Activated CD4-positive, CD25-positive, alpha-beta regulatory T cell treated with anti-CD3 and anti-CD28 coated beads, Interleukin-2, amount 50 U/mL, for 72 hours (primary cell): ENCODE measurements around the gene ALCAM.
"Not testable (repeated sequence)": the region's sequence is repeated elsewhere in the genome, so short reads cannot be mapped to it uniquely, and the experiment has no call there.

ENCODE experiments used
- DNase-seq: peaks from one replicate; pipeline ENCODE4 v3.0.0; 2021

The ALCAM gene

DNA sequence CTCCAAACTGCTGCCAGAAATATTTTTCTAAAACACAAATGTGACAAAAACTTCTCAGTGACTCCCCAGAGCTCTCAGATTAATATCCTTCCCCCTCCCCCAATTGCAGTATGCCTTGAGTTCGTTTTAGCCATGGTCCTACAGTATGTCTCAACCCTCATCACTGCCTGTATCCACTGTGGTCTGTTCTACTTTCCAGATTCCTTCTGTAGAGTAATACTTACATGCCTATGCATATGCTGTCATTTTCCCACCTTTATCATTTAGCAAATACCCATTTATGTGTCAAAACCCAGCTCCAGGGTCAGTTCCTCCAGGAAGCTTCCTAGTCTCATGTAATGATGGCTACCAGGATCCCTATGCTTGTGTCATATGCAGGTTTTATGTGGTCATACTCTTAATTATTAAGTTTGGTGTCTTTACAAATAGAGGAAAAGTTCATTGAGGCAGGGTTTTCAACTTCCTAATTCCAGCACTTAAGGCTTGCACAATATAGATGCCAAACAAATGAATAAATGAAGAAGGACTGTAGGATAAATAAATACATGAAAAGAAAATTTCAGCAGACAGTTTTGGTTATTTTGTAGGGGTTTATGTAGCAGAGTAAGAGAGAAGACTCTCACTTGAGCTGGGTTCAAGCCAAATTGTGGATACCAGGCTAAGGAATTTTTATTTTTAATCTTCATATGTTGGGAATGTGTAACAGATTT is 170.8 kb downstream of the ALCAM start:
- no peak for DNase-seq

DNA sequence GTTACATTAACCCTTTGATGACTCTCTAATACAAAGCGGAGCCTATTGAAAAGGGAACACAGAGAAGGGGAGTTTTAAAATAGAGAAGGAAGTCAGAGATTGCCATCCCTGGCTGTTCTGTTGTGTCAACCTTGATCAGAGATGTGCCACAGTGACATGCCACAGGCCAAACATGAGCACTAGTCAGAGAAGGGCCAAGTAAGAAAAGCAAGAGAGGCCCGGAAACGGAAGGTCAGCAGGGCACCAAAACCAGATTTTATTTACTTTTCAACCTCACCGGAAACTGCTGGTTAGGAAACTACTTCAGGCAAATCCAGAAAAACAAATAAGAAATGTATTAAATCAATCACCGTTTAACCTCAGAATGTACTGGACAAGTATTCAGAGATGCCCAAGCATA is 171.8 kb downstream of the ALCAM start:
- no peak for DNase-seq

DNA sequence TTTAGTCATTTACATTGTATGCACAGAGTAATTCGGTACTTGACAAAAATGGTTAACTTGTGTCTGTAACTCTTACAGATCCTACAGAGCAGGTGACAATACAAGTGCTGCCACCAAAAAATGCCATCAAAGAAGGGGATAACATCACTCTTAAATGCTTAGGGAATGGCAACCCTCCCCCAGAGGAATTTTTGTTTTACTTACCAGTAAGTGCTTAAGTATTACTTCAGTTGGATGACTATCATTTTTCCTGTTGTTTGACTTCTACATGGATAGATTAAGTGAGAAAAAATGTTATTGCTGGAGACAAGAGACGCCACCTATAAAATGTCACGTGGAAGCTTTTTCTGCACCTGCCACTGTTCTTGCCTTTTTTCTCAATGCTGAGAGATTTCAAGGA is 173.2 kb downstream of the ALCAM start:
- no peak for DNase-seq

- no peak for DNase-seq
Measured at GRCh38 chr3:105542282-105543019, 175.7 kb downstream of the ALCAM start.

DNA sequence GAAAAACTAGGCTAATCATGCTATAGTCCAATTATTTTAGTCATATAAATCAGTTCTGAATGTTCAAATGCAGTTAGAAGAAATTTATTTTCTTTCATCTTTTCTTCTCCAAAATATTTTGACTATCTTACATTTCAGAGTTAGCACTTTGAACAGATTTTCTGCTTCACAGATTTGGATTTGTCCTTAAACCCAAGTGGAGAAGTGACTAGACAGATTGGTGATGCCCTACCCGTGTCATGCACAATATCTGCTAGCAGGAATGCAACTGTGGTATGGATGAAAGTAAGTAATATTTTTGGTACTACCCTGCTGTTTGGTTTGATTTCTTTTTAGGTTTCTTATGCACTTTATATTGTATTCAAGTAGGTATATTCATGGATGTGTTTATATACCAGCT is 178.3 kb downstream of the ALCAM start:
- no peak for DNase-seq

DNA sequence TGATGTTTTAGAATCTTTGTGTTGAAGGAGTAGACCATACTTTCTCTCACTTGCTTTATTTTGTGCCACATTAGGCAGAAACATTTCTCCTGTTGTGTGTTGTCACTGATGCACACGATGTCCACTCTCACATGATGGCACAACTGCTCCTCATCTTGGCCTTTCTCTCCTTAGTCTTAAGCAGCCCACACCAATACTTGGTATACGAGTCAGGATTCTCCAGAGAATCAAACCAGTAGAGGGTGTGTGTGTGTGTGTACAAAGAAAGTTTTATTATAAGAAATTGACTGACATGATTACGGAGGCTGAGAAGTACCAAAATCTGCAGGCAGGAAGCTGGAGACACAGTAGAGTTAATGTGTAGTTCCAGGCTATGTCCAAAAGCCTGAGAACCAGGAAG is 187.1 kb downstream of the ALCAM start:
- DNase-seq, result no peak

- DNase-seq, result no peak
Measured at GRCh38 chr3:105555206-105555605, 188.5 kb downstream of the ALCAM start.

DNA sequence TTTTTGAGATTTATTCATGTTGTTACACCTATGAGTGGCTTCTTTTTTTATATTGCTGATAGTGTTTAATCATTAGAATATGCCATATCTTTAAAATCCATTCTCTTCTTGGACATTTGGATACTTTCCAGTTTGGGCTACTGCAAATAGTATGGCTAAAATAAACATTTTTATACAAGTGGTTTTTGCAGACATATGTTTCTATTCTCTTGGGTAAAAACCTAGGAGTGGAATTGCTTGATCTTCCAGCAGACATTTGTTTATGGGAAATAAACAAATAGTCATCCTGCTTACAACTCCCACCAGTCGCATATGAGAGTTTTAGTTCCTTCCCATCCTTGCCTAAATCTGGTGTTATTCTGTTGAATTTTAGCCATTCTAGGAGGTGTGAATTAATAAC is 193.1 kb downstream of the ALCAM start:
- DNase-seq, result no peak

DNA sequence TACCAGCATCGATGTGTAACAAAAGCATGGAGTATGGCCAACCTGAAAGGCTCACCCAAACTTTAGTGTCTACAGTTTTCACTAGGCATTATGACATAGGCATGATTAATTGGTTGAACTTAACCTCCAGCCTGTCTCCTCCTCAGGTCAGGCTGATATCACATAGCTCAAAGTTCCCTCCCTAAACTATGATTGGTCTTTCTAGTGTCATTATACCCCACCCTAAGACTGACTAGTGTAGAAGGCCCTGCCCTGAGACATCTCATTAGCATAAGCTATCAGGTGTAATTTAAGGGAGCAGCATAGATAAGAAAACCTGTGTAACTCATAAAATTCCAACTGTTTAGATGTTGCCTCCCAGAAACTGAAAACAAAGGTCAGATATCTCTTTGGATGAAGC is 195.2 kb downstream of the ALCAM start:
- DNase-seq, result no peak

DNA sequence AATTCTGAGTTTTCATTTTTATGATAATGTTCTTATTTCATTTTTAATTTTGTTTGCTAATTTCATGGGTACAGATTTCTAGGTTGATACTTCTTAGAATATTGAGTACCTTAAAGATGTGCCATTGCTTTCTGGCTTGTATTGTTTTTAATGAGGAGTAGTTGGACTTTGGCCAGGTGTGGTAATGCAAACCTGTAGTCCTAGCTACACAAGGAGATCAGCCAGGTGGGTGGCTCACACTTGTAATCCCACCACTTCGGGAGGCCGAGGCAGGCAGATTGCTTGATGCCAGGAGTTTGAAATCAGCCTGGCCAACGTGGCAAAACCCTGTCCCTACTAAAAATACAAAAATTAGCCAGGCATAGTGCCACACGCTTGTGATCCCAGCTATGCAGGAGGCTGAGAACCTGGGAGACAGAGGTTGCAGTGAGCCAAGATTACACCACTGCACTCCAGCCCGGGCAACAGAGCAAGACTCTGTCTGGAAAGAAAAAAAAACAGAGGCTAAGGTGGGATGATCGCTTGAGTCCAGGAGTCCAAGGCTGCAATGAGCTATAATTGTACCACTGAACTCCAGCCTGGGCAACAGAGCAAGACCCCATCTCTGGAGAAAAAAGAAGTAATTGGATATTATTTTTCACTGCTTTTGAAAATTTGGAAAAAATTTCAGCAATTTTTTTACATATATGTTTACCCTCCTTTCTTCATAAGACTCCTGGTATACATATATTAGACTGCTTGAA is 198.0 kb downstream of the ALCAM start:
- no peak for DNase-seq

GRCh38 chr3:105571005-105571404 is 204.3 kb downstream of the ALCAM start:
- no peak for DNase-seq

- no peak for DNase-seq
Measured at GRCh38 chr3:105572501-105572900, 205.8 kb downstream of the ALCAM start.

DNA sequence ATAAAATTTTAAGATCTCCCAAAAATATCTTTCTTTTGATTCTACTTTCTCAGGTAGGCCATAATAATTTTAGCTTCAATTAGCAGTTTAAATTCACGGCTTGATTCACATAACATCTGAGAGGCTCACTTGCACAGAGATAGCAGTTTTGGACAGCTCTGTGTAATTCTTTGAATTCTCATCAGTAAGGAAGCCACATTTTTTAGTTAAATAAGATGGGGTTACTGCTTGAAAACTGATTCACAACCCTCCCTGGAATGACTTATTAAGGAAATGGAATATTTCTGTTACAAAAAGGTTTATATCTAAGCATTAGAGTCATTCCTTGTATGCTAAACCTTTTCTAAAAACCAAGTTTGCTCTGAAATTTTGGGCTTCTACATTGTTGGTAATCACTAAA is 212.7 kb downstream of the ALCAM start:
- DNase-seq, result no peak

DNA sequence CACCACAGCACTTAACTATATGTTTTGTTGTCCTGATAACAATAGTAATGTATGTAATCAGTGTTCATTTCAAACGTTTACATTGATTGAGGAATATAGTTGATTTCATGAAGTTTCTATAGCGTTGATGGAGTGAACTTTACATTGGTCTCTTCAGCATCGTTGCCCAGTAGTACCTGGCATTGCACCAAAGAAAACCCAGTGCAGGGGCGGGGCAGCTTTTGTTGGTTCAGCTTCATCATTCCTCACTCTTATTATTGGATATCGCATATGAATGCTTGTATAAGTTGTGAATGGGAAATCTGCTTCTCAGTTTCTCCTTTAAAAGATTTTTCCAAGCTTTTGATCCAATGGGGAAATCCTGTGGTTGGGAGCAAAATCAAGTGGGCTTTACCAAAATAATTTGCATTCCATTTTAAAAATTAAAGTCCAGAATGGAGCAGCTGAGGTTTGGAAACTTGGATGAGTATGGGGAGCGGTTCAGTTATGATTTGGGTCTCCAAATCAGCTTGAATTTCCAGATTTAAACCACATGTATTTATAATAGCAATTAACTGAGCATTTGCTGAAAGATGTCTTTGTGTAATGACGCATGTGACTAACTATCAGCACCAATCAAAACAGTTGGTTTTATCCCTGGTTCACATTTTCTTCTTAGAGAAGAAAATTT is 213.7 kb downstream of the ALCAM start:
- DNase-seq, result no peak

DNA sequence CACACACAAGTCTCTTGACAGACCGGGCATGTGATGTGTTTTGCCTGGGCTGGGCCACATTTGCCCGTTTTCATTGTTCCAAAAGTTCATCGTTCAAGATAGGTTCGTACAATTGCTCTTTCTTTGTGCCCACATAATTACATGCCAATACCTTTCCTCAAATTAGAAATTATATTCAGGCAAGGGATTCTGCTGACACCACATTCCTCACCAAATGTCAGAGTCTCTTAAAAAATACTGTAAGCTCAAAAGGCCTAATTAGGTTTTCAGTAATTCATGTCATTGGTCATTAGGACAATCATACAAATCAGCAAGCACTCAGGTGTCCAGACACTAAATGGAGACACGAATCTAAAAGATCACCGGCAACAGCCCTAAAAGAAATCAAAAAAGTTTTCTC is 215.3 kb downstream of the ALCAM start:
- DNase-seq, result no peak

- DNase-seq, result no peak
Measured at GRCh38 chr3:105584003-105584790, 217.5 kb downstream of the ALCAM start.

DNA sequence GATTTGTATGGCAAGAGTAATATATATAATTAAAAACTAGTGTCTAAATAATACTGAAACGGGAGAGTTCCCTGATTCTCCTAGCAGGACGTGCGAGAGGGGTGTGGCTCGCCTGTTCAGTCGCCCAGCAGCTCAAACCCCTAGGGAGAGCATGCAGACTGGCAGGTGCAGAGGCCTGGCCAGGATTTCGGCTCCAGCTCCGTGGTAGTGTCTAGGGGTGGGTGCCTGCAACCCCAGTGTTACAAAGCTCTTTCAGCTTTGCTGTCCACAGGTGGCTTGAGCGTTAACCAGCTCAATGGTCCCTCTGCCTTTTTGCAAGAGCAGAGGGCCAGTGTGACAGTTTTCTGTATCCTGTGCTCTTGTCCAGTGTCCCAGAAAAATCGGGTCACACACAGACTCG is 226.6 kb downstream of the ALCAM start:
- DNase-seq, result no peak

- no peak for DNase-seq
Measured at GRCh38 chr3:105594219-105594618, 227.5 kb downstream of the ALCAM start.

- no peak for DNase-seq
Measured at GRCh38 chr3:105598042-105598796, 231.5 kb downstream of the ALCAM start.

DNA sequence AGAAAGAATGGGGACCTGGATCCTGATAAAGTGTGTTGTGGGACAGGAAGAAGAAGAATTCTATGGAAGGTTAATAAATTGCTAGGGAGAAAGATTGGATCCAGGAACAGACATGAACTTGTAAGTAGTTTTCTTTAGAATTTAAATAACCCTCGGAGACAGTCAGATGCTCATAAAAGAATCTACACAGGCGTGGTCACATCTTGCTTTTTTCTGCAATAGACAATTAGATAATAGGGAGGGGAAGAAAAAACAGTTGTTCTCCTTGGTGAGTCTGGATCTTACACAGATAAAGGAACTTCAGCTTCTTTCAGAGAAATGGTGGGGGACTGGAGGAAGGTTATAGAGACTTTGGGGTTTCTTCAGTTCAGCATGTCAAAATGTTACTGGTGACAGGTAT is 232.6 kb downstream of the ALCAM start:
- DNase-seq, result no peak

DNA sequence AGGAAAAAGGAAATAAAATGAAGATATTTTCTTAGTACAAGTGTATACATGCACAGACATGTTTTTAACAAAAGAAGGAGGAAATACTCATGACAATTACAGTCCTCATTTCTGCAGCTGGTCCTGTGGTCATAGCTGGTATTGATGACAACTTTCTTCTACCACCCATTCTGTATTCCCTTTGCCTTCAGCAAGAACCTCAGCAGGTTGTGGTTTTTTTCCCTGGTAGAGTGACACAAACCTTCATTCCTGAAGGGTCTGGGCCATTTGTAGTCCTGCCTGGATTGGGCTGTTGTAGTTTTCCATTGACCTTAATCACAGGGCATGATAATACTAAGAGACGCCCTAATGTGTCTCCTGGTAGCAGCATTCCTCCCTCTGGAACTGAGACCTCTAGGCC is 235.0 kb downstream of the ALCAM start:
- not testable (repeated sequence) for DNase-seq

DNA sequence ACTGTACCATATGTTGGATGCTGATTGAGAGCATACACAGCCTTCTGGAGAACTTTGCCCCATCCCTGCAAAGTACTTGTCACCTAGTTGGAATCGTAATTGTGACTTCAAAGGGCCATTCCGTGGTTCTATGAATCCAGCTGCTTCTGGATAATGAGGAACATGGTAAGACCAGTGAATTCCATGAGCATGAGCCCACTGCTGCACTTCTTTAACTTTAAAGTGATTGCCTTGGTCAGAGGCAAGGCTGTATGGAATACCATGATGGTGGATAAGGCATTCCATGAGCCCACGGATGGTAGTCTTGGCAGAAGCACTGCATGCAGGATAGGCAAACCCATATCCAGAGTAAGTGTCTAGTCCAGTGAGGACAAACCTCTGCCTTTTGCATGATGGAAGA is 235.6 kb downstream of the ALCAM start:
- not testable (repeated sequence) for DNase-seq
